Measurements from ENCODE around the gene OR2T1.
"Not testable (repeated sequence)": the region's sequence is repeated elsewhere in the genome, so short reads cannot be mapped to it uniquely, and the experiment has no call there.

- not testable (repeated sequence) for TF ChIP-seq ESRRB (CRISPR knock-in tag; IDR thresholded peaks at IDR 0.05; ENCODE audit: borderline replicate concordance); RBFOX2 (IDR thresholded peaks at IDR 0.05; ENCODE audit: low read depth, low read length); RAD21 (CRISPR knock-in tag; conservative IDR thresholded peaks at IDR 0.05 in 1 of 2, IDR thresholded peaks at IDR 0.05 in 1 of 2)
Measured at GRCh38 chr1:248445399-248445798, 42.6 kb downstream of the OR2T1 start, which contains the start of gene OR2T2.
